Endothelial cell of umbilical vein (primary cell): ENCODE results near the gene NBEA. TPM values are rescaled to one million over a fixed set of nuclear protein-coding genes. Genes with fewer than 3 reads are reported as not detected.

Experiments used
- BruUV-seq: library from RNA; stranded (reverse); fragments of 400-500 nt; replicated peaks from 2 replicates; lab custom pipeline; 2021; lab: Mats Ljungman, UMichigan
- CTCF ChIA-PET: fragments of 300-600, 350-600 bp; sonication (Branson Sonifier 250); formaldehyde crosslinking; loops from one replicate; lab custom pipeline; 2021; ENCODE audit warnings: antibody characterized with exemption, inconsistent platforms; lab: Charles Lee
- POLR2A ChIA-PET: fragments of 300-600, 350-600 bp; sonication (Branson Sonifier 250); formaldehyde crosslinking; loops from one replicate; lab custom pipeline; 2021; ENCODE audit warnings: antibody characterized with exemption, inconsistent platforms; lab: Charles Lee
- DNase-seq: peaks from one replicate; pipeline ENCODE4 v3.0.0-alpha.2; 2011; ENCODE audit warnings: low read depth, low spot score
- FAIRE-seq: peaks from 2 replicates; lab custom pipeline; 2011; peaks lifted over from hg19 to GRCh38; lab: Jason Lieb, UNC
- H2AFZ ChIP-seq: 2 replicates; pipeline ENCODE4 v1.6.0; 2012; ENCODE audit warnings: low read depth, low read length, control low read depth, inconsistent platforms
- H3K27ac ChIP-seq: 2 replicates; pipeline ENCODE4 v1.5.1; 2011; ENCODE audit warnings: low read depth, mild to moderate bottlenecking, control low read depth, low read length, moderate library complexity; ENCODE audit not compliant: insufficient read depth
- H3K27me3 ChIP-seq, 2 experiments: 2 replicates each; pipeline versions ENCODE4 v1.6.0 to v1.6.1; 2011; ENCODE audit warnings: low read length in 2 of 2, mixed read lengths in 1 of 2; ENCODE audit not compliant: control insufficient read depth in 2 of 2, insufficient read depth in 2 of 2
- H3K36me3 ChIP-seq, 2 experiments: 2 replicates in 1 of 2; 3 replicates in 1 of 2; pipeline ENCODE4 v1.5.1; 2011; ENCODE audit warnings: low read length in 2 of 2, mild to moderate bottlenecking in 1 of 2, moderate library complexity in 1 of 2; ENCODE audit not compliant: control insufficient read depth in 2 of 2, insufficient read depth in 2 of 2; ENCODE audit errors: extremely low read depth in 1 of 2
- H3K4me1 ChIP-seq: 3 replicates; pipeline ENCODE4 v1.5.1; 2011; ENCODE audit warnings: mild to moderate bottlenecking, low read length; ENCODE audit not compliant: control insufficient read depth, insufficient read depth; ENCODE audit errors: extremely low read depth
- H3K4me2 ChIP-seq: 2 replicates; pipeline ENCODE4 v1.6.1; 2011; ENCODE audit warnings: low read length, control low read depth, mixed read lengths; ENCODE audit not compliant: insufficient read depth
- H3K4me3 ChIP-seq, 3 experiments: fragments of 200-600 bp in 1 of 3; sonication (generic), shearing (Covaris generic) in 1 of 3; replicated peaks in 1 of 3; 2 replicates each; pipeline ENCODE4 v1.5.1; 2011 to 2016; ENCODE audit warnings: control low read depth in 3 of 3, low read length in 3 of 3, mild to moderate bottlenecking in 2 of 3, inconsistent platforms in 1 of 3, low read depth in 1 of 3, moderate library complexity in 1 of 3; ENCODE audit not compliant: insufficient read depth in 1 of 3
- H3K79me2 ChIP-seq: 2 replicates; pipeline ENCODE4 v1.6.0; 2012; ENCODE audit warnings: low read length, inconsistent platforms; ENCODE audit not compliant: control insufficient read depth, insufficient read depth
- H3K9ac ChIP-seq: replicated peaks from 2 replicates; pipeline ENCODE3; 2011; ENCODE audit warnings: low read length, control low read depth; ENCODE audit not compliant: insufficient read depth; ENCODE audit errors: extremely low read depth
- H3K9me1 ChIP-seq: replicated peaks from 3 replicates; pipeline ENCODE4 v1.6.0; 2011; ENCODE audit warnings: mild to moderate bottlenecking, low read length; ENCODE audit not compliant: control insufficient read depth, insufficient read depth; ENCODE audit errors: extremely low read depth
- H3K9me3 ChIP-seq: replicated peaks from 2 replicates; pipeline ENCODE4 v1.5.1; 2012; ENCODE audit warnings: low read length, inconsistent platforms; ENCODE audit not compliant: control insufficient read depth, insufficient read depth
- H4K20me1 ChIP-seq: replicated peaks from 2 replicates; pipeline ENCODE3; 2011; ENCODE audit warnings: mild to moderate bottlenecking, low read length; ENCODE audit not compliant: control insufficient read depth, insufficient read depth; ENCODE audit errors: extremely low read depth
- CTCF ChIP-seq, 2 donors: IDR thresholded peaks; 1 replicate in 1 of 2; 2 replicates in 1 of 2; pipeline ENCODE4 v1.5.1; 2011; ENCODE audit warnings: low read length in 2 of 2, mild to moderate bottlenecking in 2 of 2, moderate library complexity in 2 of 2, control low read depth in 1 of 2, inconsistent platforms in 1 of 2, low read depth in 1 of 2; ENCODE audit not compliant: insufficient read depth in 1 of 2; ENCODE audit errors: extremely low read depth in 1 of 2
- EZH2 ChIP-seq: IDR thresholded peaks from 2 replicates; pipeline ENCODE4 v1.6.1; 2012; ENCODE audit warnings: borderline replicate concordance, low read depth, mild to moderate bottlenecking, moderate library complexity, low read length, inconsistent platforms; ENCODE audit not compliant: severe bottlenecking
- FOS ChIP-seq: IDR thresholded peaks from 2 replicates; pipeline ENCODE4 v1.6.1; 2011; ENCODE audit warnings: mild to moderate bottlenecking, low read length, moderate library complexity, borderline replicate concordance; ENCODE audit not compliant: insufficient read depth
- GATA2 ChIP-seq: IDR thresholded peaks from 2 replicates; pipeline ENCODE4 v1.7.0; 2011; ENCODE audit warnings: low read depth, mild to moderate bottlenecking, moderate library complexity, mixed read lengths, low read length; ENCODE audit not compliant: insufficient read length, insufficient read depth
- JUN ChIP-seq: IDR thresholded peaks from 2 replicates; pipeline ENCODE4 v1.6.1; 2011; ENCODE audit warnings: borderline replicate concordance, low read depth; ENCODE audit not compliant: insufficient read length, insufficient read depth
- MAX ChIP-seq: IDR thresholded peaks from 2 replicates; pipeline ENCODE4 v1.6.1; 2011; ENCODE audit not compliant: insufficient read depth, insufficient read length
- MYC ChIP-seq: IDR thresholded peaks from one replicate; pipeline ENCODE4 v1.6.1; 2011; ENCODE audit warnings: mild to moderate bottlenecking, low read depth, low read length
- POLR2A ChIP-seq: IDR thresholded peaks from 2 replicates; pipeline ENCODE4 v1.6.1; 2012; ENCODE audit warnings: low read depth, mild to moderate bottlenecking, control low read depth, low read length
- POLR2AphosphoS5 ChIP-seq: IDR thresholded peaks from 2 replicates; pipeline ENCODE4 v1.6.1; 2012; ENCODE audit warnings: low read depth, mild to moderate bottlenecking, control low read depth, low read length, moderate library complexity; ENCODE audit not compliant: insufficient read depth
- dilution Hi-C: fragments of 300-500 bp; cut with MboI; formaldehyde crosslinking; loops from one replicate; pipeline ENCODE4 v1.15.0; 2019; ENCODE audit warnings: low sequenced_read_pairs; ENCODE audit not compliant: extremely low pct_ligation_motif_present
- intact Hi-C: fragments of 100-400 bp; cut with micrococcal nuclease; formaldehyde crosslinking; loops from one replicate; pipeline ENCODE4 v1.10.0; 2022
- polyA plus RNA-seq, 4 experiments: library from polyadenylated mRNA; depleted of rRNA in 3 of 4; stranded (reverse) in 3 of 4; unstranded in 1 of 4; fragments of >200 nt; gene quantifications; 2 replicates each; pipeline versions ENCODE4 v1.2.1 to v1.2.3, GENCODE V29; 2011 to 2012; ENCODE audit warnings: missing spikeins in 1 of 4
- total RNA-seq: library from RNA; stranded (reverse); gene quantifications from 2 replicates; pipeline ENCODE4 v1.2.3, GENCODE V29; 2021

The NBEA gene
- total and polyA plus RNA-seq, 2 donors (not counting 3 experiments of a cell fraction or from before 2014, with no cell fraction given), result 3.0 to 4.8 TPM

GRCh38 chr13:35643625-35644024 is 701.6 kb downstream of the NBEA start:
- no TSS peak for BruUV-seq
- no peak overlapping the region for H3K9ac ChIP-seq
- H3K9me1 ChIP-seq, result no peaks in the 10 kb centered on the region
- intact Hi-C loops, result no loop called here
- ChIA-PET CTCF (interaction anchor here (2.8 kb wide), 1 partner anchor 12 kb away, joined by 14 read pairs; no protein-coding TSS in a partner anchor), POLR2A (no interaction called here)
- H4K20me1 ChIP-seq, result no peaks in the 10 kb centered on the region
- no peak for DNase-seq
- no peak for FAIRE-seq
- H2AFZ ChIP-seq, result no peak overlapping the region
- dilution Hi-C loops, result no loop called here
- H3K4me3 ChIP-seq, result no peak overlapping the region
- no peaks in the 10 kb centered on the region for H3K36me3 ChIP-seq
- H3K4me1 ChIP-seq, result no peaks in the 10 kb centered on the region
- no peaks in the 10 kb centered on the region for H3K79me2 ChIP-seq
- H3K27me3 ChIP-seq, result peaks cover 0 to 3% of the 10 kb centered on the region in 2 experiments
- H3K4me2 ChIP-seq, result no peak overlapping the region
- TF ChIP-seq CTCF (IDR thresholded peaks at IDR 0.05; ENCODE audit: extremely low read depth in 1 of 2, insufficient read depth in 1 of 2, low read depth in 1 of 2, low read length in 2 of 2) (no peak), MYC (no peak), GATA2 (no peak), JUN (no peak), EZH2 (no peak), POLR2AphosphoS5 (no peak), POLR2A (no peak), FOS (no peak), MAX (no peak)
- no peaks in the 10 kb centered on the region for H3K9me3 ChIP-seq
- H3K27ac ChIP-seq, result no peak overlapping the region
